SK-N-SH treated with all-trans-retinoic acid at 6 μM for 48 hours (cell line): ENCODE results near the gene CWC27.

Source experiments
- ATAC-seq: fragments of 200-7000 bp; cut with Tn5 transposase; 3 replicates; pipeline ENCODE4 v1.9.1; 2020; ENCODE audit warnings: mild to moderate bottlenecking, moderate library complexity
- ARNTL ChIP-seq: fragments of 450-650 bp; formaldehyde crosslinking; IDR thresholded peaks from 2 replicates; pipeline ENCODE4 v1.5.0; 2020; ENCODE audit warnings: low read depth, mild to moderate bottlenecking, moderate library complexity, borderline replicate concordance
- BACH2 ChIP-seq: fragments of 250-450 bp; sonication (Bioruptor Pico); IDR thresholded peaks from 2 replicates; pipeline ENCODE4 v1.9.0; 2021; ENCODE audit warnings: mild to moderate bottlenecking, borderline replicate concordance
- CREB5 ChIP-seq: fragments of 250-450 bp; sonication (Bioruptor Pico); IDR thresholded peaks from 2 replicates; pipeline ENCODE4 v1.5.1; 2020; ENCODE audit warnings: low read depth, mild to moderate bottlenecking, moderate library complexity
- CSDC2 ChIP-seq: fragments of 250-450 bp; sonication (Bioruptor Pico); IDR thresholded peaks from 2 replicates; pipeline ENCODE4 v1.5.0; 2020; ENCODE audit warnings: mild to moderate bottlenecking, moderate library complexity
- CSRNP3 ChIP-seq: fragments of 250-450 bp; sonication (Bioruptor Pico); IDR thresholded peaks from 2 replicates; pipeline ENCODE4 v1.5.1; 2021; ENCODE audit warnings: mild to moderate bottlenecking, moderate library complexity
- ESRRG ChIP-seq: fragments of 250-450 bp; sonication (Bioruptor Pico); IDR thresholded peaks from 2 replicates; pipeline ENCODE4 v1.6.1; 2021; ENCODE audit warnings: mild to moderate bottlenecking
- GLIS3 ChIP-seq: fragments of 250-450 bp; sonication (Bioruptor Pico); IDR thresholded peaks from 2 replicates; pipeline ENCODE4 v1.5.0; 2020; ENCODE audit warnings: mild to moderate bottlenecking, moderate library complexity
- ISL1 ChIP-seq: fragments of 250-450 bp; sonication (Bioruptor Pico); IDR thresholded peaks from 2 replicates; pipeline ENCODE4 v2.1.2; 2022; ENCODE audit warnings: mild to moderate bottlenecking, moderate library complexity
- OSR1 ChIP-seq: fragments of 250-450 bp; sonication (Bioruptor Pico); IDR thresholded peaks from 2 replicates; pipeline ENCODE4 v1.8.0; 2022; ENCODE audit warnings: moderate library complexity, mild to moderate bottlenecking, inconsistent platforms
- PATZ1 ChIP-seq: fragments of 250-450 bp; sonication (Bioruptor Pico); IDR thresholded peaks from 2 replicates; pipeline ENCODE4 v1.8.0; 2020; ENCODE audit warnings: mild to moderate bottlenecking, moderate library complexity, borderline replicate concordance
- POU6F1 ChIP-seq: fragments of 250-450 bp; sonication (Bioruptor Pico); IDR thresholded peaks from 2 replicates; pipeline ENCODE4 v1.8.0; 2021; ENCODE audit warnings: low read depth, mild to moderate bottlenecking, moderate library complexity, borderline replicate concordance
- PPARA ChIP-seq: fragments of 250-450 bp; sonication (Bioruptor Pico); IDR thresholded peaks from 2 replicates; pipeline ENCODE4 v1.5.0; 2020; ENCODE audit warnings: mild to moderate bottlenecking, borderline replicate concordance
- RARB ChIP-seq: fragments of 250-450 bp; sonication (Bioruptor Pico); IDR thresholded peaks from 2 replicates; pipeline ENCODE4 v1.8.0; 2021; ENCODE audit warnings: mild to moderate bottlenecking, moderate library complexity
- SNAI2 ChIP-seq: fragments of 250-450 bp; sonication (Bioruptor Pico); IDR thresholded peaks from 2 replicates; pipeline ENCODE4 v1.5.0; 2020; ENCODE audit warnings: mild to moderate bottlenecking, moderate library complexity
- TCF4 ChIP-seq: fragments of 250-450 bp; sonication (Bioruptor Pico); IDR thresholded peaks from 2 replicates; pipeline ENCODE4 v1.8.0; 2021; ENCODE audit warnings: mild to moderate bottlenecking, moderate library complexity, borderline replicate concordance
- TOX ChIP-seq: fragments of 250-450 bp; sonication (Bioruptor Pico); IDR thresholded peaks from 2 replicates; pipeline ENCODE4 v1.8.0; 2021; ENCODE audit warnings: mild to moderate bottlenecking, moderate library complexity, borderline replicate concordance
- TSHZ2 ChIP-seq: fragments of 250-450 bp; sonication (Bioruptor Pico); IDR thresholded peaks from 2 replicates; pipeline ENCODE4 v1.5.0; 2020; ENCODE audit warnings: mild to moderate bottlenecking, moderate library complexity
- ZC3H10 ChIP-seq: fragments of 250-450 bp; sonication (Bioruptor Pico); IDR thresholded peaks from 2 replicates; pipeline ENCODE4 v1.5.1; 2021; ENCODE audit warnings: mild to moderate bottlenecking, moderate library complexity
- ZFP30 ChIP-seq: fragments of 450-650 bp; formaldehyde crosslinking; IDR thresholded peaks from 2 replicates; pipeline ENCODE4 v1.5.0; 2022; ENCODE audit warnings: mild to moderate bottlenecking, moderate library complexity
- ZNF565 ChIP-seq: fragments of 450-650 bp; formaldehyde crosslinking; conservative IDR thresholded peaks from 2 replicates; pipeline ENCODE4 v1.5.0; 2020; ENCODE audit warnings: low read depth, mild to moderate bottlenecking, moderate library complexity
- ZNF70 ChIP-seq: fragments of 450-650 bp; formaldehyde crosslinking; IDR thresholded peaks from 2 replicates; pipeline ENCODE4 v1.5.0; 2020; ENCODE audit warnings: mild to moderate bottlenecking, moderate library complexity
- ZNF8 ChIP-seq: fragments of 450-650 bp; formaldehyde crosslinking; IDR thresholded peaks from 2 replicates; pipeline ENCODE4 v1.5.0; 2020; ENCODE audit warnings: mild to moderate bottlenecking, moderate library complexity

Gene CWC27

GRCh38 chr5:65061250-65061973 lies 292.7 kb downstream of the CWC27 start:
- no peak for TF ChIP-seq TCF4 (CRISPR knock-in tag)
- TF ChIP-seq TOX (CRISPR knock-in tag), result no peak
- TF ChIP-seq TSHZ2 (CRISPR knock-in tag), result no peak
- no peak for TF ChIP-seq ARNTL (CRISPR knock-in tag)
- no peak for TF ChIP-seq CREB5 (CRISPR knock-in tag)
- TF ChIP-seq ZNF70 (CRISPR knock-in tag), result no peak
- no peak for TF ChIP-seq PATZ1 (CRISPR knock-in tag)
- no peak for TF ChIP-seq GLIS3
- no peak for TF ChIP-seq ZC3H10
- no peak for TF ChIP-seq PPARA (CRISPR knock-in tag)
- no peak for TF ChIP-seq CSRNP3 (CRISPR knock-in tag)
- no peak for TF ChIP-seq CSDC2
- no peak for TF ChIP-seq ISL1 (CRISPR knock-in tag)
- TF ChIP-seq ZFP30 (CRISPR knock-in tag), result no peak
- TF ChIP-seq RARB, result no peak
- TF ChIP-seq SNAI2 (CRISPR knock-in tag), result no peak
- no peak for ATAC-seq

- ATAC-seq, result no peak
- TF ChIP-seq BACH2, result no peak
- TF ChIP-seq PPARA (CRISPR knock-in tag), result no peak
- TF ChIP-seq ARNTL (CRISPR knock-in tag), result no peak
- no peak for TF ChIP-seq ZNF8 (CRISPR knock-in tag)
- TF ChIP-seq ZFP30 (CRISPR knock-in tag), result no peak
- no peak for TF ChIP-seq OSR1
These were observed 293.2 kb downstream of the CWC27 start for GRCh38 chr5:65061974-65062353.

- ATAC-seq, result peak; percentile 42; the same call in 2 of the 3 replicates
- TF ChIP-seq POU6F1, result no peak
- TF ChIP-seq ESRRG, result no peak
- no peak for TF ChIP-seq ARNTL (CRISPR knock-in tag)
- TF ChIP-seq RARB, result no peak
- TF ChIP-seq ZC3H10, result no peak
- no peak for TF ChIP-seq ZFP30 (CRISPR knock-in tag)
- no peak for TF ChIP-seq ZNF565 (CRISPR knock-in tag)
- TF ChIP-seq TSHZ2 (CRISPR knock-in tag), result no peak
- no peak for TF ChIP-seq OSR1
- TF ChIP-seq CSRNP3 (CRISPR knock-in tag), result no peak
- no peak for TF ChIP-seq GLIS3
- no peak for TF ChIP-seq TCF4 (CRISPR knock-in tag)
- no peak for TF ChIP-seq SNAI2 (CRISPR knock-in tag)
These were observed 293.8 kb downstream of the CWC27 start for GRCh38 chr5:65062469-65063083.
